ENCODE data around the gene CTSF. TPM values are rescaled to one million over a fixed set of nuclear protein-coding genes. Genes with fewer than 3 reads are reported as not detected.

CTSF gene
- total and polyA plus RNA-seq, 2 of the 13 experiments (the other 11 are each of a cell fraction or from before 2014, with no cell fraction given), result not detected

GRCh38 chr11:66546368-66546965 lies 21.9 kb downstream of the CTSF start, which contains the start of gene ACTN3 (continued):
- TF ChIP-seq GATAD2A (CRISPR knock-in tag; IDR thresholded peaks at IDR 0.05), result no peak
- no peak for TF ChIP-seq ATAD3A (CRISPR knock-in tag; IDR thresholded peaks at IDR 0.05)
- no peak for TF ChIP-seq GMEB2 (CRISPR knock-in tag; IDR thresholded peaks at IDR 0.05; ENCODE audit: low read depth)
- TF ChIP-seq CEBPB (IDR thresholded peaks at IDR 0.05; ENCODE audit: borderline replicate concordance, low read depth, low read length), result no peak
- TF ChIP-seq GRHL1 (CRISPR knock-in tag; conservative IDR thresholded peaks at IDR 0.05), result no peak
- TF ChIP-seq MYNN (CRISPR knock-in tag; IDR thresholded peaks at IDR 0.05; ENCODE audit: low read depth), result no peak
- TF ChIP-seq ZIK1 (CRISPR knock-in tag; IDR thresholded peaks at IDR 0.05; ENCODE audit: borderline replicate concordance, low read depth), result no peak
- 0 out of 2 replicates have a peak, but pooled peaks have one; percentile 38 for TF ChIP-seq ZNF136 (CRISPR knock-in tag; IDR thresholded peaks at IDR 0.05; ENCODE audit: low read depth)
- no peak for TF ChIP-seq EHMT2 (IDR thresholded peaks at IDR 0.05; ENCODE audit: borderline replicate concordance, low read depth, low read length)
- TF ChIP-seq ZNF552 (CRISPR knock-in tag; IDR thresholded peaks at IDR 0.05; ENCODE audit: borderline replicate concordance), result no peak
- peak; percentile 99 for TF ChIP-seq ZNF768 (CRISPR knock-in tag; IDR thresholded peaks at IDR 0.05)
- no peak for TF ChIP-seq GTF2F1 (IDR thresholded peaks at IDR 0.05; ENCODE audit: low read length)
- no peak for TF ChIP-seq E2F1 (CRISPR knock-in tag; IDR thresholded peaks at IDR 0.05)
- TF ChIP-seq PHB2 (IDR thresholded peaks at IDR 0.05; ENCODE audit: partially characterized antibody), result no peak
- TF ChIP-seq KAT7 (CRISPR knock-in tag; IDR thresholded peaks at IDR 0.05; ENCODE audit: borderline replicate concordance), result no peak
- TF ChIP-seq POGZ (CRISPR knock-in tag; IDR thresholded peaks at IDR 0.05), result no peak
- no peak for TF ChIP-seq ZNF512 (CRISPR knock-in tag; IDR thresholded peaks at IDR 0.05)
- peak; percentile 98 for TF ChIP-seq CHD4 (IDR thresholded peaks at IDR 0.05; ENCODE audit: borderline replicate concordance, low read length)
- no peak for TF ChIP-seq DR1 (CRISPR knock-in tag; IDR thresholded peaks at IDR 0.05)
- TF ChIP-seq MLXIP (CRISPR knock-in tag; IDR thresholded peaks at IDR 0.05; ENCODE audit: borderline replicate concordance), result no peak
- no peak for TF ChIP-seq ZNF260 (CRISPR knock-in tag; IDR thresholded peaks at IDR 0.05; ENCODE audit: borderline replicate concordance, low read depth)
- TF ChIP-seq SAP130 (CRISPR knock-in tag; IDR thresholded peaks at IDR 0.05; ENCODE audit: low read depth), result no peak
